ENCODE data around the gene PHF21B.
"Not testable (repeated sequence)": the region's sequence is repeated elsewhere in the genome, so short reads cannot be mapped to it uniquely, and the experiment has no call there.

DNA sequence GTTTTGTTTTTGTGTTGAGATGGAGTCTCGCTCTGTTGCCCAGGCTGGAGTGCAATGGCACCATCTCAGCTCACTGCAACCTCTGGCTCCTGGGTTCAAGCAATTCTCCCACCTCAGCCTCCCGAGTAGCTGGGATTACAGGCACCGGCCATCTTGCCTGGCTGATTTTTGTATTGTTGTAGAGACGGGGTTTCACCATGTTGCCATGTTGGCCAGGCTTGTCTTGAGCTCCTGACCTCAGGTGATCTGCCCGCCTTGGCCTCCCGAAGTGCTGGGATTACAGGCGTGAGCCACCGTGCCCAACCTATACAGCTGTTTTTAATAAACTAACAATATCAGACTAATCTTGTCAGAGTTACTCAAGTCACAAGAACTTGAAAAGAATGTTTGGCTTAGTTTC, 155.2 kb downstream of the PHF21B start:
- TF ChIP-seq, protein P1, sequence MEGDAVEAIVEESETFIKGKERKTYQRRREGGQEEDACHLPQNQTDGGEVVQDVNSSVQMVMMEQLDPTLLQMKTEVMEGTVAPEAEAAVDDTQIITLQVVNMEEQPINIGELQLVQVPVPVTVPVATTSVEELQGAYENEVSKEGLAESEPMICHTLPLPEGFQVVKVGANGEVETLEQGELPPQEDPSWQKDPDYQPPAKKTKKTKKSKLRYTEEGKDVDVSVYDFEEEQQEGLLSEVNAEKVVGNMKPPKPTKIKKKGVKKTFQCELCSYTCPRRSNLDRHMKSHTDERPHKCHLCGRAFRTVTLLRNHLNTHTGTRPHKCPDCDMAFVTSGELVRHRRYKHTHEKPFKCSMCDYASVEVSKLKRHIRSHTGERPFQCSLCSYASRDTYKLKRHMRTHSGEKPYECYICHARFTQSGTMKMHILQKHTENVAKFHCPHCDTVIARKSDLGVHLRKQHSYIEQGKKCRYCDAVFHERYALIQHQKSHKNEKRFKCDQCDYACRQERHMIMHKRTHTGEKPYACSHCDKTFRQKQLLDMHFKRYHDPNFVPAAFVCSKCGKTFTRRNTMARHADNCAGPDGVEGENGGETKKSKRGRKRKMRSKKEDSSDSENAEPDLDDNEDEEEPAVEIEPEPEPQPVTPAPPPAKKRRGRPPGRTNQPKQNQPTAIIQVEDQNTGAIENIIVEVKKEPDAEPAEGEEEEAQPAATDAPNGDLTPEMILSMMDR (IDR thresholded peaks at IDR 0.05) = not testable (repeated sequence)
- not testable (repeated sequence) for TF ChIP-seq EZH2phosphoT487, EZH2 (IDR thresholded peaks at IDR 0.05)

Data from neural progenitor cell (in vitro differentiated cells).